HG02571 (cell line): Measurements from ENCODE around the gene FAM43B.

Experiments used
- ATAC-seq: cut with Tn5 transposase; IDR thresholded peaks from one replicate; pipeline ENCODE4 v1.9.1; 2021; ENCODE audit warnings: mild to moderate bottlenecking, moderate library complexity; ENCODE audit not compliant: unreplicated experiment

The FAM43B gene

GRCh38 chr1:20589331-20590278 lies 37.2 kb downstream of the FAM43B start:
- no peak for ATAC-seq

GRCh38 chr1:20590306-20590777 lies 38.0 kb downstream of the FAM43B start:
- ATAC-seq, result no peak

- ATAC-seq, result no peak
These were observed 41.4 kb downstream of the FAM43B start for GRCh38 chr1:20593756-20594155.

GRCh38 chr1:20594746-20595145 lies 42.4 kb downstream of the FAM43B start:
- ATAC-seq, result no peak

- no peak for ATAC-seq
These were observed 43.7 kb downstream of the FAM43B start for GRCh38 chr1:20596106-20596505.

GRCh38 chr1:20597650-20598049 lies 45.3 kb downstream of the FAM43B start:
- no peak for ATAC-seq

GRCh38 chr1:20600156-20600555 lies 47.8 kb downstream of the FAM43B start:
- no peak for ATAC-seq

- ATAC-seq, result no peak
These were observed 48.9 kb downstream of the FAM43B start for GRCh38 chr1:20601129-20601825.

- no peak for ATAC-seq
These were observed 50.6 kb downstream of the FAM43B start for GRCh38 chr1:20602851-20603450.

GRCh38 chr1:20603504-20604464 lies 51.4 kb downstream of the FAM43B start:
- no peak for ATAC-seq
